GM21381 (cell line): ENCODE results near the gene ADPGK.

Source experiments
- ATAC-seq: cut with Tn5 transposase; IDR thresholded peaks from one replicate; pipeline ENCODE4 v1.9.1; 2021; ENCODE audit warnings: mild to moderate bottlenecking, moderate library complexity; ENCODE audit not compliant: unreplicated experiment

ADPGK gene

GRCh38 chr15:72790302-72790910 is 6.8 kb upstream of the ADPGK start:
- ATAC-seq, result no peak

- ATAC-seq, result no peak
These were observed 4.0 kb upstream of the ADPGK start for GRCh38 chr15:72787526-72787925.

- no peak for ATAC-seq
These were observed 3.3 kb upstream of the ADPGK start for GRCh38 chr15:72786676-72787345.

- no peak for ATAC-seq
These were observed 2.7 kb upstream of the ADPGK start for GRCh38 chr15:72786242-72786641.

GRCh38 chr15:72785841-72786240 is 2.3 kb upstream of the ADPGK start:
- no peak for ATAC-seq

GRCh38 chr15:72785432-72785831 is 1.9 kb upstream of the ADPGK start:
- no peak for ATAC-seq

- peak; percentile 13 for ATAC-seq
These were observed 908 bp upstream of the ADPGK start for GRCh38 chr15:72784456-72784876.

- ATAC-seq, result peak; percentile 38
These were observed 436 bp downstream of the ADPGK start for GRCh38 chr15:72783004-72783639.

GRCh38 chr15:72782274-72783003 is 1.1 kb downstream of the ADPGK start:
- no peak for ATAC-seq

- no peak for ATAC-seq
These were observed 1.9 kb downstream of the ADPGK start for GRCh38 chr15:72781631-72782030.

GRCh38 chr15:72778796-72779195 is 4.8 kb downstream of the ADPGK start:
- ATAC-seq, result no peak

GRCh38 chr15:72774696-72775383 is 8.7 kb downstream of the ADPGK start:
- no peak for ATAC-seq

GRCh38 chr15:72771329-72771725 is 12.2 kb downstream of the ADPGK start:
- no peak for ATAC-seq

GRCh38 chr15:72770673-72771328 is 12.8 kb downstream of the ADPGK start:
- no peak for ATAC-seq

- no peak for ATAC-seq
These were observed 16.8 kb downstream of the ADPGK start for GRCh38 chr15:72766780-72767179.

- no peak for ATAC-seq
These were observed 17.5 kb downstream of the ADPGK start for GRCh38 chr15:72766025-72766424.

- ATAC-seq, result no peak
These were observed 18.9 kb downstream of the ADPGK start for GRCh38 chr15:72764656-72765055.

- no peak for ATAC-seq
These were observed 22.8 kb downstream of the ADPGK start for GRCh38 chr15:72760590-72761260.

GRCh38 chr15:72758182-72758581 is 25.4 kb downstream of the ADPGK start:
- no peak for ATAC-seq

GRCh38 chr15:72754096-72754495 is 29.5 kb downstream of the ADPGK start:
- no peak for ATAC-seq
